ENCODE data around the gene LRBA.

The LRBA gene

DNA sequence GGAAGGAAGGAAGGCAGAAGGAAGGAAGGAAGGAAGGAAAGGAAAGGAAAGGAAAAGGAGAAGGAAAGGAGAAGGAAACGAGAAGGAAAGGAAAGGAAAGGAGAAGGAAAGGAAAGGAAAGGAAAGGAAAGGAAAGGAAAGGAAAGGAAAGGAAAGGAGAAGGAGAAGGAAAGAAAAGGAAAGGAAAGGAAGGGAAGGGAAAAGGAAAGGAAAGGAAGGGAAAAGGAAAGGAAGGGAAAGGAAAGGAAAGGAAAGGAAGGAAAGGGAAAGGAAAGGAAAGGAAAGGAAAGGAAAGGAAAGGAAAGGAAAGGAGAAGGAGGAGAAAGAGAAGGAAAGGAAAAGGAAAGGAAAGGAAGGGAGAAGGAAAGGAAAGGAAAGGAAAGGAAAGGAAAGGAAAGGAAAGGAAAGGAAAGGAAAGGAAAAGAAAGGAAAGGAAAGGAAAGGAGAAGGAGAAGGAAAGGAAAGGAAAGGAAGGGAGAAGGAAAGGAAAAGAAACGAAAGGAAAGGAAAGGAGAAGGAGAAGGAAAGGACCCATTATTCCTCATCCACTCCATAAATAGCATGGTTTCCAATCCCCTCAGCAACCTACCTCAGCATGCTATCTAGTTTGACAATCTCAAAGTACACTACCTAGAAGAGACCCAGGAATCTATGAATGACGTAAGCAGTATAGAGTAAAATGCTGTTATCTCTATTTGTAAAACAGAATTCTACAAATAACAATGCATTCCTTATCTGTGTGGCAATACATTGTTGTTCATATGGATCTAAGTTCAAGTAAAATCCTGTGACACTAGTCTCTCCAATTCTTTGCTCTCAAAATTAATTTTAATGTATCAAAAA, 209.7 kb downstream of the LRBA start:
- DNase-seq (ENCODE audit: low read depth in 2 of 2), result no peak

DNA sequence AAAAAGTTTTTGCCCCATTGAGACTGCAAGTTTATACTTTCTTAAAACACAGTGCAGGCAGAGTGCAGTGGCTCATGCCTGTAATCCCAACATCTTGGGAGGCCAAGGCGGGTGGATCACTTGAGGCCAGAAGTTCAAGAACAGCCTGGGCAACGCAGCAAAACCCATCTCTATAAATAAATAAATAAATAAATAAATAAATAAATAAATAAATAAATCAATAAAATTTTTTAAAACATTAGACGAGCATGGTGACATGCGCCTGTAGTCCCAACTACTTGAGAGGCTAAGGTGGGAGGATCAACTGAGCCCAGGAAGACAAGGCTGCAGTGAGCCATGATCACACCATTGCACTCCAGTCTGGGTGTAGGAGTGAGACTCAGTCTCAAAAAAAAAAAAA, 213.3 kb downstream of the LRBA start:
- no peak for DNase-seq (ENCODE audit: low read depth in 2 of 2)

DNA sequence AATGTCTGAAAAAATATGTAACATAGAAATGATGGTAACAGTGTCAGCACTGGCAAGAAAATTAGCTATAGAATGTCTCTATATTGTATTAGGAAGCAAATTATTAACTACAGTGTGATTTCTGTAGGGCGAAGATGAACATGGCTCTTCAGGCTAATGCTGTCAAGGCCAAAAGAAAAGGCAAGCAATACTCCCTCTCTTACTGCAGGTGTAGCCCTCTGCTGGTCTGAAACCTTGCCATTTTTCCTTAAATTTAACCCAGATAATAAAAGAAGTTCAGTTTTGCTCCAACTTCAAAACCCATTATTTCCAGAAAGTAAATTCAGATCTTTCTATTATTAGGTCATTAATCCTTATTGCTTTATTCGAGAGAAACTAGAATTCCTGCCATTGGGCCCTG, 215.9 kb downstream of the LRBA start:
- DNase-seq (ENCODE audit: low read depth in 2 of 2), result no peak

DNA sequence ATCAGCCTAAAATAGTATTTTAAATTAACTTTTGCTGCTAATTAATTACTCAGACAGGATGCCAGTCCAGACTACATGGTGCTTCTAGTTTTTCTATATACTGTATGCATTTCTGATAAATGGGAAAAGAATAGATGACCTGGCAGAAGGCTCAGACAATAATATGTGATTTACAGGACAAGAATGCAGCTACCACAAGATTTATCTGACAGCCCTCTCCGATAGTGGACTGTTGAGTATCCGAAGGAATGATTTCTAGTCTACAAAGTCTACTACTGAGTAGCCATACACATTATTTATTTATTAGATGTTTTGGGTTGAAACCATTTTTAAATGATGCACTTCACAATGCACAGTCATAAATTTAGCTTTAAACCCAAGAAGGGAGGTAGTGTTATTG, 220.4 kb downstream of the LRBA start:
- DNase-seq (ENCODE audit: low read depth in 2 of 2), result no peak

DNA sequence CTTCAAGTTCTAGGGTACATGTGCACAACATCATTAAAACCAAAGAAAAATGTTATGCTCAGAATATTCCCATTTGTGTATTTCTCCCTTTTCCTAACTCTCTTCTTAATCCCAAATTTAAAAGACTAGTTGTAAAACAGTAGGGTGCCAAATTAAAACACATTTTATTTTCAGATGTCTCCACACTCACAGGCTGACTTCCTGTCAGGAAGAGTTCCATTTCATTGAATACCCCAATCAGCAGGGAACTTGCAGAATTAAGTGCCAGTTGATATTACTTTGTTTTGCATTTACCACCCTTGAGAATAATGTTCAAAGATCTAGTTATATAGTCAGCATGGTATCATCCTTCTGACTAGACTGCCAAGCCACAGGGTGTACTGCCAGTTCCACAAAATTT, 225.2 kb downstream of the LRBA start:
- no peak for DNase-seq (ENCODE audit: low read depth in 2 of 2)

DNA sequence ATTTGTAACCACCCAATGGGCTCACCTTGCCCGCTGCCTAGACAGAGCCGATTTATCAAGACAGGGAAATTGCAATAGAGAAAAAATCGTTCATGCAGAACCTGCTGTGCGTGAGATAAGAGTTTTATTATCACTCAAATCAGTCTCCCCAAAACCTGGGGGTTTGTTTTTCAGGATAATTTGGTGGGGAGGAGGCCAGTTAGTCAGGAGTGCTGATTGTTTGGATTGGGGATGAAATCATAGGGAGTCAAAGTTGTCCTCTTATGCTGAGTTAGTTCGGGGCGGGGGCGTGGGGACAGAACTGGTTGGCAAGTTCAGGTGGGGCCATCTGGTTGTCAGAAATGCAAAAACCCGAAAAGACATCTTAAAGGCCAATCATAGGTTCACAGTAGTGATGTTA, 230.1 kb downstream of the LRBA start:
- DNase-seq (ENCODE audit: low read depth in 2 of 2), result no peak

DNA sequence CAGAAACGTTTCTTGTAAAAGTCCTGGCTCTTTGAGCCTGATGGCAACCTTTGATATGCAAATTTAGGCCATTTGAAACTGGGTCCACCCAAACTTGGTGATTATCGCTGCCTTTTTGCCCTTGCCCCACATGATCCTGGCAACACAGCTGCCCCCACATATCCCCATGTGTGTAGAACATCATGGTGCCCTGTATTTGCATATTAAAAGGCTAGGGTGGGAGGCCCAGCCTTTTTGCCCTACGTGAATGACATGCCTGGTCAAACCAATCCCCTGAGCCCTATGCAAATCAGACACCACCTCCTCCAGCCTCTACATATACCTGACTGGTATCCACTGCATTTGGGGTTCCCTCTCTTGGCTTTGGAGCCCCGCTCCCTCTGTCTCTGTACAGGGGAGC, 230.8 kb downstream of the LRBA start:
- DNase-seq (ENCODE audit: low read depth in 2 of 2), result no peak

DNA sequence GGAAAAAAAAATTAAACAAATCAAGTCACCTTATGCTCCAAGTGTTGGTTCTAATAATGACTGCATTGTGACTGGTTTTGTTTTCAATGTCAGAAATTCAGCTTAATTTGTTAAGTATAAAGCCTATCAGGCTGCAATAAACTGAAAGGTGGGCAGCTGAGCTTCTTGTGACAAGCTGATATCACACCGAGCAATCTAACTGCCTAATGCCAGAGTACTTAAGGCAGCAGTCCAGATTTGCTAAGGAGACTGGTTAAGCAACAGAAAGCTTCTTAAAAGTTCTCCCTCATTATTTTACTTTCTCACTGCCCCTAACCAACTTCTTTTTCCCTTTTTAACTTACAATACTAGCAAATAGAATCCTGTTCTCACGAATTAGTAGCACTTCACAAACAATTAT, 232.2 kb downstream of the LRBA start:
- no peak for DNase-seq (ENCODE audit: low read depth in 2 of 2)

DNA sequence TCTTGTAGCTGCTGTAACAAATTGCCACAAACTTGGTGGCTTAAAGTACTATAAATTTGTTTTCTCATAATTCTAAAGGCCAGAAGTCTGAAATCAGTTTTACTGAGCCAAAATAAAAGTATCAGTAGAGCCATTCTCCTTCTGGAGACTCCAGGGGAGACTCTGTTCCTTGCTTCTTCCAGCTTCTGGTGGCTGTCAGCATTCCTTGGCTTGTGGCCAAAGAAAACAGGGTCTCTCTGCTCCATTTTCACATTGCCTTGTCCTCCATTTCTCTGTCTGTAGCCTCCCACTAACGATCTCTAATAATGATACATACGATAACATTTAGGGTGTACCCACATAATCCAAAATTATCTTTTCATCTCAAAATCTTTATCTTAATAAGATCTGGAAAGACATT, 232.8 kb downstream of the LRBA start:
- no peak for DNase-seq (ENCODE audit: low read depth in 2 of 2)

DNA sequence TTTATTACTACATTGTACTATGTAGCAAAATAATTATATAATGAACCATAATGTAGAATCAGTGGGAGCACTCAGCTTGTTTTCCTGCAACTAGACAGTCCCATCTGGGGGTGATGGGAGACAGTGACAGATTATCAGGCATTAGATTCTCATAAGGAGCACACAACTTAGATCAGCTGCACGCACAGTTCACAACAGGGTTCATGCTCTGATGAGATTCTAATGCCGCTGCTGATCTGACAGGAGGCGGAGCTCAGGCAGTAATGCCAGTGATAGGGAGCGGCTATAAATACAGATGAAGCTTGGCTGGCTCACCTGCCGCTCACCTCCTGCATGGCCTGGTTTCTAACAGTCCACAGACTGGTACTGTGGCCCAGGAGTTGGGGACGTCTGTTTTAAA, 233.9 kb downstream of the LRBA start:
- DNase-seq (ENCODE audit: low read depth in 2 of 2), result no peak

DNA sequence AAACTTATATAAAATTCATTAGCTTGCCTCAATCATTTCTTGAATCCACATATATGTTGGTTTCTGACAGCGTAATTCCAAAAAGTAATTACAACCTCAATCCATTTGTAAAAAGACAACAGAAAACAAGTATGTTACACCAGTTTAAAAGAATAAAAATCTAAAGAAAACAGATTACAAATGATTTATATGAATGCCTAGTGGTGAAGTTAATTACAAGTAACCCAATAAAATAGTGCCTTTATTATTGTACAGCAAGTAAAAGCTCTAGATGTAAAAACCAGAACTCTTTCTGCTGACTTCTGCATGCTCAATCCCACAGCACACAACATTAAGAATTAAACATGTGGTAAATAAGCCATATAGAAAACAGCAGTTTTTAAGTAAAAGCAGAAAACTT, 235.4 kb downstream of the LRBA start:
- no peak for DNase-seq (ENCODE audit: low read depth in 2 of 2)

DNA sequence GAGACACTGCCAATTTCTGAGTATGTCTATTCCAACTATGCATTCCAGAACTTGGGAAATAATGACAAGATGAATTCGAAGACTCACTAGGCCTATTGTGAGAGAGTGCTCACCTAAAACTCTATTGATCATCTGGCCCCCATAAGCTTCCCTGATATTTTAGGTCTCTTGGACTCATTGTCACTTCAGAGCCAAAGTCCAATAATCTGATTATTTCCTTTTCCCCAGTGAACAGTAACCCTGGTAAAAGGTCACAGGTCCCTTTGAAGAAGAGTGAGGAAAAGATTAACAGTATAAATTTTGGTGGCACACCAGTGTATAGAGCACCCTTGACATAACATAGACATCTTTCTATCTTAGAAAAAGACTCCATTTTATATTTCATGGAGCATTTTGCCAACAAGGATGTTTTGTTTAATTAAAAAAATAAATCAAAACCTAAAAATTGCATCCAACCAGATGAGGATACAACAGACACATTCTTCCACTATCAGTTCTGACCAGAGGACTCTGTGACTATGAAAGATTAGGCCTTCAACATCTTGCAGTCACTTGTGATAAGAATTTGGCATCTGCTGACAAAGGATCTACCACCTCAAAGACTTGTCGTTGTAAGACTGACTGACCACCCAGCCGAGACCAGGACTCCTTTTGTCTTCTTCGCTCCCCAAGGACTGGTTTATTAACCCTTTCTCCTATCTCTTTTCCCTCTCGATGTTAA, 241.2 kb downstream of the LRBA start:
- DNase-seq (ENCODE audit: low read depth in 2 of 2), result no peak

DNA sequence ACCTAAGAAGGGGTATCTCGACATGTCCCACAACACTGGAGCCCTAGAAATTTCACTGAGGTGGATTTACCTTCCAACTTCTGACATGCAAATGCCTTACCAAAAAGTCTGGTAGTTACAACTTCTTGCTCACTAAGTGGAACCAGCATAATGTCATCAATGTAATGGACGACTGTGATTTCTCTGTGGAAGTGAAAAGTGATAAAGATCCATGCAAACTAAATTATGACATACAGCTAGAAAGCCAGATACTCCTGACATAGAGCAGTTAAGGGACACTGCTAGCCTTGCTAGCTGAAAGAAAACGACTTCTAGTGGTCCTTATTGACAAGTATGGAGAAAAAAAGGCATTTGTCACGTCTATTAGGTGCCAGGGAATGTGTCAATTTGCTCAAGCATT, 242.1 kb downstream of the LRBA start:
- DNase-seq (ENCODE audit: low read depth in 2 of 2), result no peak

DNA sequence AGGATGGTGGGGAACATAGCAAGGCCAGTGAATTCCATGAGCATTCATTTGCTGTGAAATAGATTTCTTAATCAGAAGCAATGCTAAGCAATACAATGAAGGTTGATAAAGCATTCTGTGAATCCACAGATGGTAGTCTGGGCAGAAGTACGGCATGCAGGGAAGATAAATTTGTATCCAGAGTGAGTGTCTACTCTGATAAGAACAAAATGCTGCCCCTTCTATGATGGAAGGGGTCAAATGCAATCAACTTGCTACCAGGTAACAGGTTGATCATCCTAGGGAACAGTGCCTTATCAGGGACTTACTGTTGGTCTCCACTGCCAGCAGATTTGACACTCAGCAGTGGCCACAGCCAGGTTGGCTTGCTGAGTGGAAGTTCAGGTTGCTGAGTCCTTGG, 243.7 kb downstream of the LRBA start:
- DNase-seq (ENCODE audit: low read depth in 2 of 2), result no peak

DNA sequence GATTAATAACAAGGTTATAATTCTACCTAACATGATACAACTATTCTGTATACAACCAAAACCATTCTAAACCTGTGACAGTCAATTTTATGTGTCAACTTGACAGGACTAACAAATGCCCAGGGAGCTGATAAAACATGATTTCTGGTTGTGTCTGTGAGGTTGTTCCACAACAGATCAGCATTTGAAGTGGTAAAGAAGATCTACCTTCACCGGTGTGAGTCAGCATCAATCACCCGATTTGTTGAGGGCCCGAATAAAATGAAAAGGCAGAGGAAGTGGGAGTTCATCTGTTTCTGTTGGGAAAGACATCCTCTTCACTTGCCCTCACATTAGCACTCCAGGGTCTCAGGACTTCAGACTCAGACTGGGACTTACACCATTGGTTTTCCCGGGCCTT, 245.2 kb downstream of the LRBA start:
- DNase-seq (ENCODE audit: low read depth in 2 of 2), result no peak

DNA sequence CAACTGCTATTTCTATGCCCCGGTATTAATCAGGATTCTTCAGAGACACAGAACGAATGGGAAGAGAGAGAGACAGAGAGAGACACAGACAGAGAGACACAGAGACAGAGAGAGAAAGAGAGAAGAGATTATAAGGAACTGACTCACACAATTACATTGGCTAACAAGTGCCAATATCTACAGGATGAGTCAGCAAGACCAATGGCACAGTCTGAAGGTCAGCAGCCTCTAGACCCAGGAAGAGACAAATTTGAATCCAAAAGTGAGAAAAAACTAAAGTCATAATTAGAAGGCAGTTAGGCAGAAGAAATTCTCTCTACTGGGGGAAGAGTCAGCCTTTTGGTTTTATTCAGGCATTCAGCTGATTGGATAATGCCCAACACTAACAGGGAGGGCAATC, 245.8 kb downstream of the LRBA start:
- no peak for DNase-seq (ENCODE audit: low read depth in 2 of 2)

DNA sequence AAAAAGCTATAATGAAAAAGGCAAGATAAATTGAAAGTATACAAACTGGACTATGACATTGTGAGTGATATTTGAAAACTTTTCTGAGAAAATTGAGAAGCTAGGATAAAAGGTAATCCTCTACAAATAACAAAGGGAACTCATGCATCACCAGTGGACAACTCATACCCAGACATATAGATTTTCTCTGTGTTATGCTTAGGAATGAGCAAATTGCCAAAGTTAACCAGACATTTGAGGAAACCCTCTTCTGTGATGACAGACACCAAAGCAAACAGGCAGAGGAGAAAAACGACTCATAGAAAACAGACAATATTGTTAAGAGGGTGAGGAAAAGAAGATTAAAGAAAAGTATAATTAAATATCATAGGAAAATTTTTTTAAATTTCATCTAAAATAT, 246.6 kb downstream of the LRBA start:
- DNase-seq (ENCODE audit: low read depth in 2 of 2), result no peak

DNA sequence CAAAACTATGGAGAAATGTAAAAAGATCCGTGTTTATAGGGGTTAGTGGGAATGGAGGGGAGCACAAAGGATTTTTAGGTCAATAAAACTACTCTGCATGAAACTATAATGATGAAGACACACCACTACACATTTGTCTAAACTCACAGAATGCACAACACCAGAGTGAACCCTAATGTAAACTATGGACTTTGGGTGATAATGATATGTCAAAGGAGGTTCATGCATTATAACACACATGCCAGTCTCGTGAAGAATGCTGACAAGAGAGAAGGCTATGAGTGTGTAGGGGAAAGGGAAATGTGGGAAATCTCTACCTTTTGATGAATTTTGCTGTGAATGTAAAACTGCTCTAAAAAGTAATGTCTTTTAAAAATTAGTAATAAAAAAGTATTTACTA, 249.9 kb downstream of the LRBA start:
- DNase-seq (ENCODE audit: low read depth in 2 of 2), result no peak

DNA sequence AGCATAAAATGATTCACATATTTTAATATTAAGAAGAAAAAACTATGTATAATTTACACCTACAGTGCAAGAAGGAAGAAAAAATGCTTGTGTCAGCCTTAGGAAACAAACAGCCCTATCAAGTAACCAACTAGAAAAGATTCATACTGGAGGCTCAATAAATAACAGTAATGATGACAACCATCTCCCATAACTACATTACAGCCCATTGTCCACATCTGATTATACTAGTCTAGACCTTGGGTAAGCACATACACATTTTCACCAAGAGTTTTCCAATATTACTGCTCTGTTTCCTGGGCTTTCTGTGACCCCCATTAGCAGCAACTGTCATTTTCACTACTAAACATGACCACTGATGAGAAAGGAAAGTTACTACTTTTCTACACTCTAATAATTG, 263.4 kb downstream of the LRBA start:
- no peak for DNase-seq (ENCODE audit: low read depth in 2 of 2)

DNA sequence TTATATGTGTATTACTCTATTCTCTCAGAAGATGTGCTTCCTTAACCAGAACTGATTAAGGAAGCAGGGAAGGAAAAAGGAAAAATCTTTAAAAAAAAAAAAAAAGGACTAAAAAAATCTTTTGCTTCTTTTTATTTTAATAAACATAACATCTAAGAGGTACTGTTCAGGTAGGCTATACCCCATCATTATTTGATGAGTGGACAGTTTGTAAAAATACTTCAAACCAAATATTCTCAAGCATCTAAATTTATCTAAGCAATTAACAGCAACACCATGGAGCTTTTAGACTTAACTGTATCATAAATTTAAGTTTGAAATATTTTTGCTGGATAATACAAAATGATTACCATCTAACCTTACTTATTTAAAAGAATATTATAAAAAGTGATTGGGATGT, 264.3 kb downstream of the LRBA start:
- no peak for DNase-seq (ENCODE audit: low read depth in 2 of 2)

DNA sequence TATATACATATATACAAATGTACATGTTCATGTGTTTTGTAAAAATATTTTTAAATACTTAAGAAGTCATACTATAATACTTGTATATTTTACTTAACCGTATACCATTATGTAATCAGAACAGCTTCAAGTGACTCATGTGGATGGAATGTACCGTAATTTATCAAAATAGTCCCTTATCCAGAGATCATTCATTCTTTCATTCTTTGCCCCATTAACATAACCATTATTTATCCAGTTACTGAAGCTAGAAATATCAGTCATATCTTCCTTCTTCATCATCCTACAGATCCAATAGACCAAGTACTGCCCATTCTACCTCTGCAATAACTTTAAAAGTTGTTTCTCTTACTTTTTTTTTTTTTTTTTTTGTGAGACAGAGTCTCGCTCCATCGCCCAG, 268.9 kb downstream of the LRBA start:
- DNase-seq (ENCODE audit: low read depth in 2 of 2), result no peak

DNA sequence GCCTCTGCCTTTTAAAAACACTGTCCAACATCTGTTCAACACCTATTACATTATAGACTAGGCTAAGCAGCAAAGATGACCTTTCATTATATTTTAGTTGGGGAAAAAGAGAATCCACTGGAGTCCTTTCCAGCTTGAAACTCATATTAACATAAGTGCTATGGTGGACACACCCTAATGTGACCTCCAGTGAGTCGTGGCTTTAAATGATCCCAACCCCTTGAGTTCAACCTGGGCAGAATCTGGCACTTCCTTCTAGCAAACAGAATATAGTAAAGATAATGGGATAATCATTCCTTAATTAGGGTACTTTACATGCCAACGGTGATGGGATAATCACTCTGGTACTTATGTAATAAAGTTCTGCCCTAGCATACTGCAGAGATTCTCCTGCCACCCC, 270.5 kb downstream of the LRBA start:
- DNase-seq (ENCODE audit: low read depth in 2 of 2), result no peak

DNA sequence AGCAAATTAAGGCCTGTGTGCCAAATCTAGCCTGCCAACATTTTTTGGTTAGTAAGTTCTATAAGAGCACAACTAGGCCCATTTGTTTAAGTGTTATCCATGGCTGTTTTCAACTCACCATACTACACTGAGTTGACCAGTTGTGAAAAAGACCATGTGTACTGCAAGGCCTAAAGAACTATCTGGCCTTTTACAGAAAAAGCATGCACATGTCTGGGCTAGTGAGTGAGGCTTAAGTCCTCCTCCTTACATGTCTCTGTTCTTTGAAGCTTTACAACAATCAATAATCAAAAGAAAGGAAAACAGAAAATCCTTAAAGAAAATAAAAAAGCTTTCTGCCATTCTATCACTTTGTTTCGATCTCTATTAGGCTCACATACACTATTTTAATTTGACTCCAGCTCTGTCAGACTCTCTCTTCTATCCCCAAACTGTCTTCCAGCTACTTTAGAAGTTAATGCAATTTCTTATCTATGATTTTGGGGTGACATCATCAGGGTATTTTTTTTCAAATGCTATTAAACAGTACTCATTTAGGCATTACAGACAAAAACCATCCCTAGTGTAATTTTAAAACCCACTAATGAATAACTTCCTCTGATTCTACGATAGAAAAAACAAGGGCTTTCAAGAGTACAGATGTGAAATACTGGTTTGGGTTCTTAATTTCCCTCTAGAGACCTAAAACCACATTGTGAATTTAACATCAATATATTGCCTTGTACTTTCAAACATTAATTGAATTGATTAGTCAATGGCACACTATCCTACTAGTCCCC, 271.3 kb downstream of the LRBA start:
- no peak for DNase-seq (ENCODE audit: low read depth in 2 of 2)

All from stimulated activated CD4-positive, alpha-beta T cell treated with anti-CD3 and anti-CD28 coated beads, Interleukin-1b, Interleukin-23, amount 100 ng/mL, for 1 hour (primary cell).